ENCODE measurements around the gene PRKG2.

DNA sequence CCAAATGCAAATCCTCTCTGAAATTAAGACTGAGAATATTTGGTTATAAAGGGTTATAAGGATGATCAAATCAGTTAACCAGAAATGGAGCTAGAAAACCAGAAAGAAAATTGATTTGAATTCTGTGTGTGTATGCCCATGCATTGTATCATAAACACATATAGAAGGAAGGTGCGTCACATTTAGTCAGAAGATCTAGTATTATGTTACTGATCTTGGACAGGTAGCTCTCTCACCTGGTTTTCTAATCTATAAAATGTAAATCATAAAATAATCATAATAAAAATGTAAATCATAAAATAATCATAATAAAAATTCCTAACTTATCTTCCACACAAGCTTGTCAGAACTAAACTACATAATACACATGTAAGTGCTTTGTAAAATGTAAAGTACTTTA is 105.7 kb downstream of the PRKG2 start:
- TF ChIP-seq CTCF (IDR thresholded peaks at IDR 0.05) (no peak), SIN3A (IDR thresholded peaks at IDR 0.05; ENCODE audit: borderline replicate concordance, insufficient read depth, low read depth, low read length) (no peak), TCF7L2 (IDR thresholded peaks at IDR 0.05; ENCODE audit: low read depth, low read length) (no peak)
